Liver (tissue), 9 donors: ENCODE results near the gene TMEM145. TPM values are rescaled to one million over a fixed set of nuclear protein-coding genes. Genes with fewer than 3 reads are reported as not detected.

Source experiments
- DNase-seq: peaks from one replicate; pipeline ENCODE4 v3.0.0-alpha.2; 2017; ENCODE audit warnings: low spot score
- H3K27ac ChIP-seq, 2 donors: one replicate each; pipeline ENCODE4 v1.7.0; 2013; ENCODE audit warnings: inconsistent platforms in 2 of 2, low read length in 2 of 2, control low read depth in 1 of 2, low read depth in 1 of 2, mild to moderate bottlenecking in 1 of 2
- H3K27me3 ChIP-seq, 4 donors: one replicate each; pipeline versions ENCODE4 v1.6.1 to v1.7.0; 2013; ENCODE audit warnings: low read length in 3 of 4, inconsistent platforms in 1 of 4, mild to moderate bottlenecking in 1 of 4, moderate library complexity in 1 of 4; ENCODE audit not compliant: control insufficient read depth in 4 of 4, insufficient read depth in 4 of 4
- H3K36me3 ChIP-seq, 4 donors: one replicate each; pipeline versions ENCODE4 v1.6.1 to v1.7.0; 2013; ENCODE audit warnings: low read length in 3 of 4, mild to moderate bottlenecking in 3 of 4, low read depth in 1 of 4, moderate library complexity in 1 of 4; ENCODE audit not compliant: control insufficient read depth in 4 of 4, insufficient read depth in 3 of 4
- H3K4me1 ChIP-seq, 4 donors: one replicate each; pipeline versions ENCODE4 v1.6.1 to v1.7.0; 2013; ENCODE audit warnings: low read length in 3 of 4, mild to moderate bottlenecking in 3 of 4, moderate library complexity in 1 of 4; ENCODE audit not compliant: control insufficient read depth in 4 of 4, insufficient read depth in 4 of 4
- H3K4me3 ChIP-seq, 3 donors: one replicate each; pipeline versions ENCODE4 v1.6.1 to v1.7.0; 2013; ENCODE audit warnings: low read length in 3 of 3, control low read depth in 1 of 3, low read depth in 1 of 3, mild to moderate bottlenecking in 1 of 3
- H3K9ac ChIP-seq, 2 donors: one replicate each; pipeline ENCODE4 v1.7.0; 2013; ENCODE audit warnings: low read length in 2 of 2, mild to moderate bottlenecking in 2 of 2, moderate library complexity in 2 of 2, control low read depth in 1 of 2, low read depth in 1 of 2
- H3K9me3 ChIP-seq, 4 donors: one replicate each; pipeline versions ENCODE4 v1.6.1 to v1.7.0; 2013; ENCODE audit warnings: low read length in 3 of 4; ENCODE audit not compliant: control insufficient read depth in 4 of 4
- CTCF ChIP-seq: fragments of 150-350 bp; IDR thresholded peaks from 2 replicates; pipeline ENCODE4 v1.5.1; 2017; ENCODE audit warnings: improper control_type of control experiment, low read depth, low read length; ENCODE audit not compliant: missing input control
- EGR1 ChIP-seq, 2 donors: IDR thresholded peaks; 2 replicates each; pipeline ENCODE4 v1.6.1; 2016 to 2018; ENCODE audit warnings: antibody characterized with exemption in 2 of 2, low read depth in 2 of 2
- FOXA1 ChIP-seq: IDR thresholded peaks from 2 replicates; pipeline ENCODE4 v1.6.1; 2016; ENCODE audit warnings: antibody characterized with exemption
- GABPA ChIP-seq, 2 donors: IDR thresholded peaks in 1 of 2; conservative IDR thresholded peaks in 1 of 2; 2 replicates each; pipeline ENCODE4 v1.6.1; 2016; ENCODE audit warnings: antibody characterized with exemption in 2 of 2, mild to moderate bottlenecking in 1 of 2, moderate library complexity in 1 of 2
- HNF4G ChIP-seq: IDR thresholded peaks from 2 replicates; pipeline ENCODE4 v1.6.1; 2016; ENCODE audit warnings: antibody characterized with exemption
- JUND ChIP-seq, 2 donors: IDR thresholded peaks; 2 replicates each; pipeline ENCODE4 v1.6.1; 2016; ENCODE audit warnings: antibody characterized with exemption in 2 of 2
- NR2F2 ChIP-seq: IDR thresholded peaks from 2 replicates; pipeline ENCODE4 v1.6.1; 2016; ENCODE audit warnings: antibody characterized with exemption
- RAD21 ChIP-seq, 2 donors: IDR thresholded peaks; 2 replicates each; pipeline ENCODE4 v1.6.1; 2016; ENCODE audit warnings: antibody characterized with exemption in 2 of 2, mild to moderate bottlenecking in 2 of 2
- RXRA ChIP-seq, 2 donors: IDR thresholded peaks; 2 replicates each; pipeline ENCODE4 v1.6.1; 2017 to 2018; ENCODE audit warnings: antibody characterized with exemption in 2 of 2, mild to moderate bottlenecking in 1 of 2
- SP1 ChIP-seq: IDR thresholded peaks from 2 replicates; pipeline ENCODE4 v1.6.1; 2018; ENCODE audit warnings: antibody characterized with exemption, mild to moderate bottlenecking
- TAF1 ChIP-seq: conservative IDR thresholded peaks from 2 replicates; pipeline ENCODE4 v1.6.1; 2016; ENCODE audit warnings: antibody characterized with exemption, mild to moderate bottlenecking
- YY1 ChIP-seq: IDR thresholded peaks from 2 replicates; pipeline ENCODE4 v1.6.1; 2016; ENCODE audit warnings: antibody characterized with exemption, mild to moderate bottlenecking
- ZBTB33 ChIP-seq: IDR thresholded peaks from 2 replicates; pipeline ENCODE4 v1.6.1; 2016; ENCODE audit warnings: antibody characterized with exemption
- WGBS: extraction: QIAGEN DNeasy Blood & Tissue Kit; methylation state at CpG from one replicate; pipeline ENCODE4 v1.1.7; 2013; 5-methylcytosine and 5-hydroxymethylcytosine counted together
- polyA plus RNA-seq, 2 donors: library from polyadenylated mRNA; stranded (reverse) in 1 of 2; unstranded in 1 of 2; fragments of 200-250 nt in 1 of 2; fragments of >200 nt in 1 of 2; fragmentation: Nextera tagmentation in 1 of 2; extraction: Ambion mirVana in 1 of 2; gene quantifications; one replicate each; pipeline versions ENCODE4 v1.2.1 to v1.2.3, GENCODE V29; 2013 to 2015
- total RNA-seq, 2 donors: library from RNA; depleted of rRNA; stranded (reverse); fragments of >200 nt; gene quantifications; one replicate each; pipeline ENCODE4 v1.2.3, GENCODE V29; 2014
- TF ChIP-seq, protein P1 (sequence below): IDR thresholded peaks from 2 replicates; pipeline ENCODE4 v1.6.1; 2016; ENCODE audit warnings: antibody characterized with exemption
- TF ChIP-seq, protein P2 (sequence below): IDR thresholded peaks from 2 replicates; pipeline ENCODE4 v1.6.1; 2016; ENCODE audit warnings: antibody characterized with exemption
- donor health status: healthy.
- donor health status: healthy.
- donor health status: healthy.
- donor health status: healthy.
- donor health status: healthy.

TMEM145 gene
- total and polyA plus RNA-seq, 4 donors: 0.02 to 0.08 TPM; not detected in 2

- Histone ChIP-seq H3K9me3 (no peaks in the 10 kb centered on the region), H3K36me3 (no peaks in the 10 kb centered on the region), H3K9ac (no peak overlapping the region), H3K4me1 (peaks cover 2 to 11% (median 8%) of the 10 kb centered on the region in 4 donors), H3K27ac (no peak overlapping the region), H3K27me3 (no peaks in the 10 kb centered on the region), H3K4me3 (no peak overlapping the region)
- DNase-seq: no peak
- TF ChIP-seq FOXA1 (no peak), RAD21 (IDR thresholded peaks at IDR 0.05) (no peak), RXRA (IDR thresholded peaks at IDR 0.05) (no peak), NR2F2 (no peak), YY1 (no peak), TAF1 (no peak), SP1 (no peak), HNF4G (no peak), JUND (IDR thresholded peaks at IDR 0.05) (no peak), CTCF (no peak), EGR1 (IDR thresholded peaks at IDR 0.05; ENCODE audit: low read depth in 2 of 2) (no peak), GABPA (IDR thresholded peaks at IDR 0.05 in 1 of 2, conservative IDR thresholded peaks at IDR 0.05 in 1 of 2) (no peak), ZBTB33 (no peak)
- TF ChIP-seq, protein P1, sequence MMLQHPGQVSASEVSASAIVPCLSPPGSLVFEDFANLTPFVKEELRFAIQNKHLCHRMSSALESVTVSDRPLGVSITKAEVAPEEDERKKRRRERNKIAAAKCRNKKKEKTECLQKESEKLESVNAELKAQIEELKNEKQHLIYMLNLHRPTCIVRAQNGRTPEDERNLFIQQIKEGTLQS: no peak
- 76% methylated on average over 5 of the region's 5 CpGs for WGBS
These were observed 1.9 kb downstream of the TMEM145 start for GRCh38 chr19:42315024-42315423.

GRCh38 chr19:42316223-42317211 lies 3.4 kb downstream of the TMEM145 start:
- no peak for DNase-seq
- WGBS: 39% methylated on average over 28 of the region's 28 CpGs
- H3K4me3 ChIP-seq: no peak overlapping the region
- TF ChIP-seq, protein P2, sequence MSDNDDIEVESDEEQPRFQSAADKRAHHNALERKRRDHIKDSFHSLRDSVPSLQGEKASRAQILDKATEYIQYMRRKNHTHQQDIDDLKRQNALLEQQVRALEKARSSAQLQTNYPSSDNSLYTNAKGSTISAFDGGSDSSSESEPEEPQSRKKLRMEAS: no peak
- no peak for TF ChIP-seq RAD21 (IDR thresholded peaks at IDR 0.05)
- no peaks in the 10 kb centered on the region for H3K36me3 ChIP-seq
- H3K27me3 ChIP-seq: no peaks in the 10 kb centered on the region
- no peak overlapping the region for H3K27ac ChIP-seq
- no peaks in the 10 kb centered on the region for H3K9me3 ChIP-seq
- H3K9ac ChIP-seq: no peak overlapping the region
- peaks cover 2 to 11% (median 8%) of the 10 kb centered on the region in 4 donors for H3K4me1 ChIP-seq
